WTC11 (cell line): ENCODE results near the gene ACTL7A. TPM values are rescaled to one million over a fixed set of nuclear protein-coding genes. Genes with fewer than 3 reads are reported as not detected.

Experiments
- ATAC-seq: fragments of 200-7000 bp; cut with Tn5 transposase; 2 replicates; pipeline ENCODE4 v1.10.0; 2021; ENCODE audit warnings: mild to moderate bottlenecking, moderate library complexity
- CTCF ChIA-PET: fragments of 300-600 bp; sonication (Branson Sonifier 250); formaldehyde crosslinking; loops from one replicate; lab custom pipeline; 2021; ENCODE audit warnings: antibody characterized with exemption; lab: Charles Lee
- POLR2A ChIA-PET: fragments of 350-600 bp; sonication (Branson Sonifier 250); formaldehyde crosslinking; loops from one replicate; lab custom pipeline; 2021; ENCODE audit warnings: antibody characterized with exemption; lab: Charles Lee
- DNase-seq: peaks from one replicate; pipeline ENCODE4 v3.0.0; 2021; ENCODE audit warnings: low spot score
- H3K27ac Mint-ChIP-seq: 2 replicates; pipeline ENCODE4 v1.8.0; 2021; ENCODE audit warnings: mixed read lengths
- H3K27me3 Mint-ChIP-seq: 2 replicates; pipeline ENCODE4 v1.8.0; 2021; ENCODE audit warnings: low read depth, mild to moderate bottlenecking, moderate library complexity, mixed read lengths
- H3K36me3 Mint-ChIP-seq: 2 replicates; pipeline ENCODE4 v1.8.0; 2021; ENCODE audit warnings: mixed read lengths
- H3K4me1 Mint-ChIP-seq: 2 replicates; pipeline ENCODE4 v1.8.0; 2022; ENCODE audit warnings: mixed read lengths
- H3K4me3 Mint-ChIP-seq: 2 replicates; pipeline ENCODE4 v1.8.0; 2021; ENCODE audit warnings: mild to moderate bottlenecking, moderate library complexity, mixed read lengths
- H3K9me3 Mint-ChIP-seq: 2 replicates; pipeline ENCODE4 v1.8.0; 2021; ENCODE audit warnings: mixed read lengths
- ATF1 ChIP-seq: sonication (generic); formaldehyde crosslinking; IDR thresholded peaks from 2 replicates; pipeline ENCODE4 v1.8.1; 2023; ENCODE audit warnings: mild to moderate bottlenecking, moderate library complexity, missing genetic modification reagents
- CREB1 ChIP-seq: sonication (generic); formaldehyde crosslinking; IDR thresholded peaks from 2 replicates; pipeline ENCODE4 v1.8.0; 2023; ENCODE audit warnings: mild to moderate bottlenecking, missing genetic modification reagents
- EMX1 ChIP-seq: fragments of 250-450 bp; sonication (Bioruptor Pico); IDR thresholded peaks from 2 replicates; pipeline ENCODE4 v1.8.0; 2021; ENCODE audit warnings: mild to moderate bottlenecking
- FOXJ3 ChIP-seq: sonication (generic); formaldehyde crosslinking; IDR thresholded peaks from 2 replicates; pipeline ENCODE4 v1.9.0; 2021; ENCODE audit warnings: missing genetic modification reagents, mild to moderate bottlenecking, borderline replicate concordance
- JUN ChIP-seq: sonication (generic); formaldehyde crosslinking; IDR thresholded peaks from 2 replicates; pipeline ENCODE4 v1.8.0; 2023; ENCODE audit warnings: mild to moderate bottlenecking, missing genetic modification reagents
- MYBL2 ChIP-seq: sonication (generic); formaldehyde crosslinking; IDR thresholded peaks from 2 replicates; pipeline ENCODE4 v1.8.1; 2023; ENCODE audit warnings: mild to moderate bottlenecking, moderate library complexity, missing genetic modification reagents
- NR2C2 ChIP-seq: sonication (generic); formaldehyde crosslinking; IDR thresholded peaks from 2 replicates; pipeline ENCODE4 v1.8.0; 2022; ENCODE audit warnings: mild to moderate bottlenecking, missing genetic modification reagents
- NR3C1 ChIP-seq: sonication (generic); formaldehyde crosslinking; conservative IDR thresholded peaks from 2 replicates; pipeline ENCODE4 v1.8.1; 2023; ENCODE audit warnings: low read depth, mild to moderate bottlenecking, missing genetic modification reagents
- OVOL2 ChIP-seq: fragments of 250-450 bp; sonication (Bioruptor Pico); IDR thresholded peaks from 2 replicates; pipeline ENCODE4 v1.9.0; 2021; ENCODE audit warnings: mild to moderate bottlenecking, borderline replicate concordance
- SOX15 ChIP-seq: fragments of 250-450 bp; sonication (Bioruptor Pico); IDR thresholded peaks from 2 replicates; pipeline ENCODE4 v1.9.0; 2021; ENCODE audit warnings: mild to moderate bottlenecking
- TCF7 ChIP-seq: sonication (generic); formaldehyde crosslinking; IDR thresholded peaks from 2 replicates; pipeline ENCODE4 v1.8.0; 2022; ENCODE audit warnings: mild to moderate bottlenecking, low read depth, missing genetic modification reagents, moderate library complexity
- TEAD4 ChIP-seq: sonication (generic); formaldehyde crosslinking; IDR thresholded peaks from 2 replicates; pipeline ENCODE4 v1.8.0; 2022; ENCODE audit warnings: mild to moderate bottlenecking, missing genetic modification reagents
- TP53 ChIP-seq: sonication (generic); formaldehyde crosslinking; IDR thresholded peaks from 2 replicates; pipeline ENCODE4 v1.8.1; 2023; ENCODE audit warnings: mild to moderate bottlenecking, missing genetic modification reagents
- ZBTB21 ChIP-seq: sonication (generic); formaldehyde crosslinking; IDR thresholded peaks from 2 replicates; pipeline ENCODE4 v1.8.1; 2023; ENCODE audit warnings: mild to moderate bottlenecking, missing genetic modification reagents, borderline replicate concordance
- ZNF138 ChIP-seq: sonication (generic); formaldehyde crosslinking; conservative IDR thresholded peaks from 2 replicates; pipeline ENCODE4 v1.8.1; 2022; ENCODE audit warnings: mild to moderate bottlenecking, moderate library complexity, missing genetic modification reagents
- ZNF219 ChIP-seq: sonication (generic); formaldehyde crosslinking; IDR thresholded peaks from 2 replicates; pipeline ENCODE4 v1.8.0; 2023; ENCODE audit warnings: missing genetic modification reagents, mild to moderate bottlenecking, borderline replicate concordance
- ZNF232 ChIP-seq: sonication (generic); formaldehyde crosslinking; IDR thresholded peaks from 2 replicates; pipeline ENCODE4 v1.8.0; 2022; ENCODE audit warnings: mild to moderate bottlenecking, missing genetic modification reagents
- ZNF396 ChIP-seq: fragments of 250-450 bp; sonication (Bioruptor Pico); IDR thresholded peaks from 2 replicates; pipeline ENCODE4 v1.8.0; 2021; ENCODE audit warnings: mild to moderate bottlenecking, moderate library complexity, borderline replicate concordance
- ZNF671 ChIP-seq: fragments of 250-450 bp; sonication (Bioruptor Pico); IDR thresholded peaks from 2 replicates; pipeline ENCODE4 v1.8.0; 2021; ENCODE audit warnings: mild to moderate bottlenecking
- total RNA-seq: library from RNA; stranded (reverse); gene quantifications from 3 replicates; pipeline ENCODE4 v1.2.3, GENCODE V29; 2021
- TF ChIP-seq, protein P1 (sequence below): fragments of 250-450 bp; sonication (Bioruptor Pico); conservative IDR thresholded peaks from 2 replicates; pipeline ENCODE4 v1.9.0; 2021; ENCODE audit warnings: mild to moderate bottlenecking
- TF ChIP-seq, protein P2 (sequence below): sonication (generic); formaldehyde crosslinking; IDR thresholded peaks from 2 replicates; pipeline ENCODE4 v1.8.0; 2023; ENCODE audit warnings: mild to moderate bottlenecking, missing genetic modification reagents
- TF ChIP-seq, protein P3 (sequence below): sonication (generic); formaldehyde crosslinking; IDR thresholded peaks from 2 replicates; pipeline ENCODE4 v1.8.0; 2022; ENCODE audit warnings: mild to moderate bottlenecking, missing genetic modification reagents
- TF ChIP-seq, protein P4 (sequence below): fragments of 250-450 bp; sonication (Bioruptor Pico); IDR thresholded peaks from 2 replicates; pipeline ENCODE4 v1.9.0; 2021; ENCODE audit warnings: mild to moderate bottlenecking
- TF ChIP-seq, protein P5 (sequence below): sonication (generic); formaldehyde crosslinking; IDR thresholded peaks from 2 replicates; pipeline ENCODE4 v1.8.1; 2023; ENCODE audit warnings: mild to moderate bottlenecking, missing genetic modification reagents, borderline replicate concordance

ACTL7A gene
- total RNA-seq, 1 experiment from 2014 or later = not detected

DNA sequence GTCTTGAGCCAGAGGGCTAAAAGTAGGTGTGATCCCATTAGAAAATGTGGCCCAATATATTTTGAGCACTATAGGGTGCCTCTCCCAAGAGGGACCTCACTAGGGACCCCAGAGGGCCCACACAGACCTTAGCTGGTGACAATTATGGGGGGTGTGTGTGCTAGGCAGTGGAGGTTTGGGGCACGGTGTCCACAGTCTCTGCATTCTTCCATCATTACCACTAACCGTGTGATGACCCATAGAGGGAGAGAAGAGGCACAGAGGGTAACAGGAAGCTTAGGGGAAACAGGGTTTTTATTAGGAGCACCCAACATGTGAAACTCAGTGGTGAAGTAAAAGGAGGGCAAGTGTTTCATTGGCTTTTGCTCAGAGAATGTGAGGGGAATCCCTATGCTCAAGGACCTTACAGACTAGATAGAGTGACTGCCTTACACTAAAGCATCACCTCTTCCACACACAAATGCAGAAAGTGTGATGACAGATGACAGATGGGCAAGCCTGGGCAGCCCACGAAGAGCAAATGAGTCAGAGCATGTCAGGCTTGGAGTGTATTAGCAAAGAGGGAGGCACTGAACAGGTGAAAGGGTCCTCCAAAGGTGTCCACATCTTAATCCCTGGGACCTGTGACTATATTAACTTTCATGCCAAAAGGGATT, 2.5 kb upstream of the ACTL7A start:
- TF ChIP-seq, protein P1, sequence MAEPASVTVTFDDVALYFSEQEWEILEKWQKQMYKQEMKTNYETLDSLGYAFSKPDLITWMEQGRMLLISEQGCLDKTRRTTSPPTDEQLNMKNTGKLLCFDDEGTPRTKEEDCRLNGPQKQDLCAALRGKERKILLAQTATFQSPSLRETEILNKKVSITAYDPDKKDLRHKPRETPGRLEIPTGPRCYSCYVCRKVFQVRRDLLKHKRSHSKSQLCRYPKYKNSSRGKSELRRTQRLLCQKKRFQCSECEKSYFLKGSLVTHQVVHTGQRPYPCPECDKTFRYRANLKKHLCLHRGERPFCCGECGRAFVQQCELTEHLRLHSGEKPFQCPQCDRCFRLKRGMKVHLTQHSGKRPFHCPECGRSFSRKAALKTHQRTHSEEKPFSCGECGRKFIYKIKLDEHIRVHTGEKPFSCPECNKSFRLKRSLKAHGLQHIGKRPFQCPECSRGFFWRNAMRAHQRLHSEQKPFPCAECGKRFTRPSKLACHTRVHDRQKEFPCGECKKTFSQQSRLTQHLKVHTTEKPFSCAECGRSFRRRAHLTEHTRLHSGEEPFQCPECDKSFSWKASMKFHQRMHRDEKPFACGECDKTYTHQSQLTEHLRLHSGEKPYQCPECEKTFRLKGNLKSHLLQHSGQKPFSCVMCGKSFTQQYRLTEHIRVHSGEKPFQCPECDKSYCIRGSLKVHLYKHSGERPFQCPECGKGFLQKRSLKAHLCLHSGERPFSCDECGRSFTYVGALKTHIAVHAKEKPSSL = no peak
- TF ChIP-seq NR2C2 (CRISPR knock-in tag) (no peak), ZNF138 (no peak), NR3C1 (CRISPR knock-in tag) (no peak), ZNF671 (CRISPR knock-in tag) (no peak), TEAD4 (CRISPR knock-in tag) (no peak), ZNF219 (CRISPR knock-in tag) (no peak), SOX15 (CRISPR knock-in tag) (no peak), TCF7 (CRISPR knock-in tag) (no peak), ZBTB21 (CRISPR knock-in tag) (no peak)
- TF ChIP-seq, protein P2, sequence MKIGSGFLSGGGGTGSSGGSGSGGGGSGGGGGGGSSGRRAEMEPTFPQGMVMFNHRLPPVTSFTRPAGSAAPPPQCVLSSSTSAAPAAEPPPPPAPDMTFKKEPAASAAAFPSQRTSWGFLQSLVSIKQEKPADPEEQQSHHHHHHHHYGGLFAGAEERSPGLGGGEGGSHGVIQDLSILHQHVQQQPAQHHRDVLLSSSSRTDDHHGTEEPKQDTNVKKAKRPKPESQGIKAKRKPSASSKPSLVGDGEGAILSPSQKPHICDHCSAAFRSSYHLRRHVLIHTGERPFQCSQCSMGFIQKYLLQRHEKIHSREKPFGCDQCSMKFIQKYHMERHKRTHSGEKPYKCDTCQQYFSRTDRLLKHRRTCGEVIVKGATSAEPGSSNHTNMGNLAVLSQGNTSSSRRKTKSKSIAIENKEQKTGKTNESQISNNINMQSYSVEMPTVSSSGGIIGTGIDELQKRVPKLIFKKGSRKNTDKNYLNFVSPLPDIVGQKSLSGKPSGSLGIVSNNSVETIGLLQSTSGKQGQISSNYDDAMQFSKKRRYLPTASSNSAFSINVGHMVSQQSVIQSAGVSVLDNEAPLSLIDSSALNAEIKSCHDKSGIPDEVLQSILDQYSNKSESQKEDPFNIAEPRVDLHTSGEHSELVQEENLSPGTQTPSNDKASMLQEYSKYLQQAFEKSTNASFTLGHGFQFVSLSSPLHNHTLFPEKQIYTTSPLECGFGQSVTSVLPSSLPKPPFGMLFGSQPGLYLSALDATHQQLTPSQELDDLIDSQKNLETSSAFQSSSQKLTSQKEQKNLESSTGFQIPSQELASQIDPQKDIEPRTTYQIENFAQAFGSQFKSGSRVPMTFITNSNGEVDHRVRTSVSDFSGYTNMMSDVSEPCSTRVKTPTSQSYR (CRISPR knock-in tag) = no peak
- TF ChIP-seq, protein P3, sequence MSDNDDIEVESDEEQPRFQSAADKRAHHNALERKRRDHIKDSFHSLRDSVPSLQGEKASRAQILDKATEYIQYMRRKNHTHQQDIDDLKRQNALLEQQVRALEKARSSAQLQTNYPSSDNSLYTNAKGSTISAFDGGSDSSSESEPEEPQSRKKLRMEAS = no peak
- Mint-ChIP-seq H3K9me3 (no peaks in the 10 kb centered on the region), H3K4me1 (no peaks in the 10 kb centered on the region), H3K27me3 (no peaks in the 10 kb centered on the region), H3K4me3 (no peak overlapping the region), H3K27ac (no peak overlapping the region), H3K36me3 (no peaks in the 10 kb centered on the region)
- ChIA-PET POLR2A (no interaction called here), CTCF (no interaction called here)
- ATAC-seq (no peak), DNase-seq (no peak)

DNA sequence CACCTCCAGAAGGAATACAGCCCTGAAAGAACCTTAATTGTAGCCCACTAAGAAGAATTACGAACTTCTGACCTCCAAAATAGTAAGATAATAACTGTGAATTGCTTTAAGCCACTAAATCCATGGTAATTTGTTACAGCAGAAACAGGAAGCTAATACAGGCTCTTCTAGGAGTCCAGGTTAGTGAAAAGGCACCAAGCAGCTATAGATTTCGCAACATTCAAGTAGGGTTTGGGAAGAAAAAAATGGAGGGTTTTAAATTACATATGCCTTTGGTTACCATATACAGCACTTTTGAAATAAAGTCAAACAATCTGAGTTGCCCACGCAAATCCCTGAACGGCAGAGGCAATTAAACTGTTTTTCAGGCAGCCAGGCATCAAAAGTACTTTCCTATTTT, 1.7 kb upstream of the ACTL7A start:
- no peak overlapping the region for H3K4me3 Mint-ChIP-seq
- no peaks in the 10 kb centered on the region for H3K4me1 Mint-ChIP-seq
- no peaks in the 10 kb centered on the region for H3K27me3 Mint-ChIP-seq
- POLR2A ChIA-PET = no interaction called here
- DNase-seq = no peak
- ATAC-seq = no peak
- H3K36me3 Mint-ChIP-seq = no peaks in the 10 kb centered on the region
- no peaks in the 10 kb centered on the region for H3K9me3 Mint-ChIP-seq
- no peak overlapping the region for H3K27ac Mint-ChIP-seq
- CTCF ChIA-PET = no interaction called here
- TF ChIP-seq, protein P4, sequence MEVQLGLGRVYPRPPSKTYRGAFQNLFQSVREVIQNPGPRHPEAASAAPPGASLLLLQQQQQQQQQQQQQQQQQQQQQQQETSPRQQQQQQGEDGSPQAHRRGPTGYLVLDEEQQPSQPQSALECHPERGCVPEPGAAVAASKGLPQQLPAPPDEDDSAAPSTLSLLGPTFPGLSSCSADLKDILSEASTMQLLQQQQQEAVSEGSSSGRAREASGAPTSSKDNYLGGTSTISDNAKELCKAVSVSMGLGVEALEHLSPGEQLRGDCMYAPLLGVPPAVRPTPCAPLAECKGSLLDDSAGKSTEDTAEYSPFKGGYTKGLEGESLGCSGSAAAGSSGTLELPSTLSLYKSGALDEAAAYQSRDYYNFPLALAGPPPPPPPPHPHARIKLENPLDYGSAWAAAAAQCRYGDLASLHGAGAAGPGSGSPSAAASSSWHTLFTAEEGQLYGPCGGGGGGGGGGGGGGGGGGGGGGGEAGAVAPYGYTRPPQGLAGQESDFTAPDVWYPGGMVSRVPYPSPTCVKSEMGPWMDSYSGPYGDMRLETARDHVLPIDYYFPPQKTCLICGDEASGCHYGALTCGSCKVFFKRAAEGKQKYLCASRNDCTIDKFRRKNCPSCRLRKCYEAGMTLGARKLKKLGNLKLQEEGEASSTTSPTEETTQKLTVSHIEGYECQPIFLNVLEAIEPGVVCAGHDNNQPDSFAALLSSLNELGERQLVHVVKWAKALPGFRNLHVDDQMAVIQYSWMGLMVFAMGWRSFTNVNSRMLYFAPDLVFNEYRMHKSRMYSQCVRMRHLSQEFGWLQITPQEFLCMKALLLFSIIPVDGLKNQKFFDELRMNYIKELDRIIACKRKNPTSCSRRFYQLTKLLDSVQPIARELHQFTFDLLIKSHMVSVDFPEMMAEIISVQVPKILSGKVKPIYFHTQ (CRISPR knock-in tag) = no peak
- TF ChIP-seq, protein P5, sequence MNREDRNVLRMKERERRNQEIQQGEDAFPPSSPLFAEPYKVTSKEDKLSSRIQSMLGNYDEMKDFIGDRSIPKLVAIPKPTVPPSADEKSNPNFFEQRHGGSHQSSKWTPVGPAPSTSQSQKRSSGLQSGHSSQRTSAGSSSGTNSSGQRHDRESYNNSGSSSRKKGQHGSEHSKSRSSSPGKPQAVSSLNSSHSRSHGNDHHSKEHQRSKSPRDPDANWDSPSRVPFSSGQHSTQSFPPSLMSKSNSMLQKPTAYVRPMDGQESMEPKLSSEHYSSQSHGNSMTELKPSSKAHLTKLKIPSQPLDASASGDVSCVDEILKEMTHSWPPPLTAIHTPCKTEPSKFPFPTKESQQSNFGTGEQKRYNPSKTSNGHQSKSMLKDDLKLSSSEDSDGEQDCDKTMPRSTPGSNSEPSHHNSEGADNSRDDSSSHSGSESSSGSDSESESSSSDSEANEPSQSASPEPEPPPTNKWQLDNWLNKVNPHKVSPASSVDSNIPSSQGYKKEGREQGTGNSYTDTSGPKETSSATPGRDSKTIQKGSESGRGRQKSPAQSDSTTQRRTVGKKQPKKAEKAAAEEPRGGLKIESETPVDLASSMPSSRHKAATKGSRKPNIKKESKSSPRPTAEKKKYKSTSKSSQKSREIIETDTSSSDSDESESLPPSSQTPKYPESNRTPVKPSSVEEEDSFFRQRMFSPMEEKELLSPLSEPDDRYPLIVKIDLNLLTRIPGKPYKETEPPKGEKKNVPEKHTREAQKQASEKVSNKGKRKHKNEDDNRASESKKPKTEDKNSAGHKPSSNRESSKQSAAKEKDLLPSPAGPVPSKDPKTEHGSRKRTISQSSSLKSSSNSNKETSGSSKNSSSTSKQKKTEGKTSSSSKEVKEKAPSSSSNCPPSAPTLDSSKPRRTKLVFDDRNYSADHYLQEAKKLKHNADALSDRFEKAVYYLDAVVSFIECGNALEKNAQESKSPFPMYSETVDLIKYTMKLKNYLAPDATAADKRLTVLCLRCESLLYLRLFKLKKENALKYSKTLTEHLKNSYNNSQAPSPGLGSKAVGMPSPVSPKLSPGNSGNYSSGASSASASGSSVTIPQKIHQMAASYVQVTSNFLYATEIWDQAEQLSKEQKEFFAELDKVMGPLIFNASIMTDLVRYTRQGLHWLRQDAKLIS (CRISPR knock-in tag) = no peak
- no peak for TF ChIP-seq EMX1
- no peak for TF ChIP-seq ATF1
- no peak for TF ChIP-seq ZNF232 (CRISPR knock-in tag)
- no peak for TF ChIP-seq TP53 (CRISPR knock-in tag)
- no peak for TF ChIP-seq FOXJ3
- no peak for TF ChIP-seq MYBL2 (CRISPR knock-in tag)
- no peak for TF ChIP-seq CREB1 (CRISPR knock-in tag)
- TF ChIP-seq ZBTB21 (CRISPR knock-in tag) = no peak
- TF ChIP-seq ZNF396 (CRISPR knock-in tag) = no peak
- no peak for TF ChIP-seq JUN (CRISPR knock-in tag)
- no peak for TF ChIP-seq OVOL2 (CRISPR knock-in tag)
- TF ChIP-seq, protein P3 = no peak
